Activated CD8-positive, alpha-beta T cell treated with anti-CD3 and anti-CD28 coated beads, Interleukin-2, amount 10 ng/mL, durations not matched to agents 7 days and 5 days (primary cell): ENCODE data around the gene ZNF468. TPM values are rescaled to one million over a fixed set of nuclear protein-coding genes. Genes with fewer than 3 reads are reported as not detected.
"Not testable (repeated sequence)": the region's sequence is repeated elsewhere in the genome, so short reads cannot be mapped to it uniquely, and the experiment has no call there.

Experiments
- ATAC-seq: fragments of 150-1000 bp; cut with Tn5 transposase; one replicate; pipeline ENCODE4 v1.10.0; 2021; ENCODE audit warnings: moderate library complexity
- CTCF ChIA-PET: fragments of 350-600 bp; sonication (Branson Sonifier 250); formaldehyde crosslinking; loops from one replicate; lab custom pipeline; 2021; ENCODE audit warnings: antibody characterized with exemption; lab: Charles Lee
- POLR2A ChIA-PET: fragments of 350-600 bp; sonication (Branson Sonifier 250); formaldehyde crosslinking; loops from one replicate; lab custom pipeline; 2021; ENCODE audit warnings: antibody characterized with exemption; lab: Charles Lee
- DNase-seq: peaks from one replicate; pipeline ENCODE4 v3.0.0-alpha.2; 2020
- H3K27ac Mint-ChIP-seq: one replicate; pipeline ENCODE4 v1.8.0; 2021; ENCODE audit warnings: mild to moderate bottlenecking, mixed read lengths
- H3K27me3 Mint-ChIP-seq: one replicate; pipeline ENCODE4 v1.8.0; 2021; ENCODE audit warnings: low read depth, mixed read lengths
- H3K36me3 Mint-ChIP-seq: one replicate; pipeline ENCODE4 v1.8.0; 2021; ENCODE audit warnings: low read depth, mixed read lengths
- H3K4me1 Mint-ChIP-seq: one replicate; pipeline ENCODE4 v1.8.0; 2021; ENCODE audit warnings: low read depth, mixed read lengths
- H3K4me3 Mint-ChIP-seq: one replicate; pipeline ENCODE4 v1.8.0; 2021; ENCODE audit warnings: mild to moderate bottlenecking, mixed read lengths
- H3K9me3 Mint-ChIP-seq: one replicate; pipeline ENCODE4 v1.8.0; 2022; ENCODE audit warnings: mixed read lengths; ENCODE audit not compliant: insufficient read depth
- total RNA-seq, 2 experiments: library from RNA; stranded (reverse); gene quantifications; one replicate each; pipeline ENCODE4 v1.2.3, GENCODE V29; 2021

Gene ZNF468
- total RNA-seq, 2 experiments from 2014 or later = 21.2 to 26.7 TPM

- no peak overlapping the region for H3K4me3 Mint-ChIP-seq
- ChIA-PET CTCF (no interaction called here), POLR2A (no interaction called here)
- ATAC-seq (no peak), DNase-seq (no peak)
- peaks cover 75% of the 10 kb centered on the region for H3K36me3 Mint-ChIP-seq
- no peaks in the 10 kb centered on the region for H3K27me3 Mint-ChIP-seq
- H3K27ac Mint-ChIP-seq = no peak overlapping the region
- peaks cover 54% of the 10 kb centered on the region for H3K9me3 Mint-ChIP-seq
- no peaks in the 10 kb centered on the region for H3K4me1 Mint-ChIP-seq
These were observed 23.5 kb upstream of the ZNF468 start for GRCh38 chr19:52880895-52881389.

DNA sequence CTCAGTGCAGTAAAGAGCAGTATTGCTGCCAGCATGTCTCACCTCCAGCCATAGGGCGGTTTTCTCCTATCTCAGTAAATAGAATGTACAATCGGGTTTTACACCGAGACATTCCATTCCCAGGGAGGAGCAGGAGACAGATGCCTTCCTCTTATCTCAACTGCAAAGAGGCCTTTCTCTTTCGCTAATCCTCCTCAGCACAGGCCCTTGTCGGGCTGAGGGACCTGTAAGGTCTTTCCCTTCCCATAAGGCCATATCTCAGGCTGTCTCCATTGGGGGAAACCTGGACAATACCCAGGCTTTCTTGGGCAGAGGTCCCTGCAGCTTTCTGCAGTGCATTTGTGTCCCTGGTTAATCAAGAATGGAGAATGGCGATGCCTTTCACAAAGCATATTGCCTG is 15.6 kb upstream of the ZNF468 start:
- ATAC-seq, H3K27ac Mint-ChIP-seq, CTCF ChIA-PET, H3K27me3 Mint-ChIP-seq, H3K4me1 Mint-ChIP-seq, DNase-seq, POLR2A ChIA-PET, H3K4me3 Mint-ChIP-seq: not testable (repeated sequence)
- Mint-ChIP-seq H3K9me3 (peaks cover 23% of the 10 kb centered on the region), H3K36me3 (peaks cover 11% of the 10 kb centered on the region)

DNA sequence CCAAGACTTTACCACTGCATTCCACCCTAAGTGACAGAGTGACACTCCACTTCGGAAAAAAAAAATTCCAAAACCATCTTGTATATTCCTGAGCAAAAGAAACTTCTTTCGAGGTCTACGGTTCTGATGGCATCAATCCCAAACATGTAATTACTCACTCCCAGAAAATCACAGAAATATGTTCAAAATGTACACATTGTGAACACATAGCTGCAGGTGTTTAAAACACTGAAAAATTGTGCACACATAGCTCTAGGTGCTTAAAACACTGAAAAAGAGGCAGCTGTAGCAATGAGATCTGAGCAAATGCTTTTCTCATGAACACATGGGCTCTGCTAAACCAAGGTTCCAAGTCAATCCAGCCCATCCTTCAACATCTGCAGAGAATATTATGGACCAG is 14.0 kb upstream of the ZNF468 start:
- Mint-ChIP-seq H3K4me3 (no peak overlapping the region), H3K36me3 (peaks cover 3% of the 10 kb centered on the region), H3K9me3 (peaks cover 20% of the 10 kb centered on the region), H3K27ac (no peak overlapping the region), H3K27me3 (no peaks in the 10 kb centered on the region), H3K4me1 (no peaks in the 10 kb centered on the region)
- CTCF ChIA-PET = no interaction called here
- no peak for ATAC-seq
- DNase-seq = no peak
- POLR2A ChIA-PET = no interaction called here

DNA sequence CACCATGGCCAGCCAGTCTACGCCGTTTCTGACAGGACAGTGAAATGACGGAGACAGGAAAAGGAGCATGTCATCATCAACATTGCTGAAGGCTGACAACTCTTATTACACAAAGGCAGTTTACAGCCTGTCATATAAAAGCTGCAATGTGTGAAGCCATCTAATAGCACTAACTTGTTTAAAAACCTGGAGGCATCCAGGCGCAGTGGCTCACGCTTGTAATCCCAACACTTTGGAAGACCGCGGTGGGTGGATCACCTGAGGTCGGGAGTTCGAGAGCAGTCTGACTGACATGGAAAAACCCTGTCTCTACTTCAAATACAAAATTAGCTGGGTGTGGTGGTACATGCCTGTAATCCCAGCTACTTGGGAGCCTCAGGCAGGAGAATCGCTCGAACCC is 10.6 kb upstream of the ZNF468 start:
- H3K9me3 Mint-ChIP-seq = peaks cover 14% of the 10 kb centered on the region
- H3K27me3 Mint-ChIP-seq, H3K27ac Mint-ChIP-seq, CTCF ChIA-PET, ATAC-seq, H3K4me1 Mint-ChIP-seq, H3K36me3 Mint-ChIP-seq, DNase-seq, POLR2A ChIA-PET, H3K4me3 Mint-ChIP-seq: not testable (repeated sequence)

DNA sequence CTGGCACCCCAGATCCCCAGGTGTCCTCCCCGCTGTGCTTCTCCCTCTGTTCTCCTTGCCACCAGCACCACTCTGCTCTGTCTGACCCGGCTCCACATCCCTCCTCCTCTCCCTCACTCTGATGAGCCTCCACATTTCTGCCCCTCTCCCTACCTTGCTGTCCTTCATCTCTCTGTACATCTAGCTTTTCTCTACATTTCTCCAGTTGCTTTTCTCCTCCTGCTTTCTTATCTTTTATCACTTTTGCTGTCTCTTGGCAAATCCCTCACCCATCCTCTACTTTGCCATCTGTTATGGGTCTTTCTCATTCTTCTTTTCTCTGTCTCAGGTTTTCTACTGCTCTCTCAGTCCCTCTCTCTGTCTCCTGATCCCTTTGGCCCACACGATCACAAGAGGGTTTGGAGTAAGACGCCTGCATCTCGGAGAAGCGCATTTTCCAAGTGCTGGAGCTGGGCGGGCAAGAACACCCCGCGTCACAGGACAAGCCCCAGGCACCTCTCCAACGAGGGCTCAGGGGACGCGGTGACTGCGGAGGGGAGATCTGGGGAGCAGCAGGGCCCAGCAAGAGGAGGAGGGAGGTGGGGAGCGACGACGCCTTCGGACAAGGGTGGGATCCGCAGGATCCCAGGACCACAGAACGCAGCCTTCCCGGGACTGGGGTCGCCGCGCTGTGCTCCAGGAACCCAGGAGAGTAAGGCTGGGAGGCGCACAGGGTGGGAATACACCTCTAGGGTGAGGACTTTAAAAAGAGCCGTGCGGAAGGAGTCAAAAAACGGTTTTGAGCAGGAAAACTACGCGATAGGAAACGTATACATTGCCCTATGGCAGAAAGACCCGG is 660 bp downstream of the ZNF468 start:
- POLR2A ChIA-PET, H3K9me3 Mint-ChIP-seq, CTCF ChIA-PET, H3K27me3 Mint-ChIP-seq, DNase-seq: not testable (repeated sequence)
- ATAC-seq = peak; percentile 5
- Mint-ChIP-seq H3K36me3 (peaks cover 44% of the 10 kb centered on the region), H3K27ac (peak overlapping the region; percentile 89), H3K4me1 (peaks cover 18% of the 10 kb centered on the region), H3K4me3 (peak overlapping the region; percentile 94)

DNA sequence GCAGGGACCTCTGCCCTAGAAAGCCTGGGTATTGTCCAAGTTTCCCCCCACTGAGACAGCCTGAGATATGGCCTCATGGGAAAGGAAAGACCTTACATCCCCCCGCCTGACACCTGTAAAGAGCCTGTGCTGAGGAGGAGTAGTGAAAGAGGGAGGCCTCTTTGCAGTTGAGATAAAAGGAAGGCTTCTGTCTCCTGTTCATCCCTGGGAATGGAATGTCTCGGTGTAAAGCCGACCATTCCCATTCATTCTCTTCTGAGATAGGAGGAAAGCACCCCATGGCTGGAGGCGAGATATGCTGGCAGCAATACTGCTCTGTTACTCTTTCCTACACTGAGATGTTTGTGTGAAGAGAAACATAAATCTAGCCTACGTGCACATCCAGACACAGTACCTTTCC is 10.1 kb downstream of the ZNF468 start:
- H3K4me1 Mint-ChIP-seq, H3K27ac Mint-ChIP-seq, DNase-seq, H3K27me3 Mint-ChIP-seq, POLR2A ChIA-PET, H3K4me3 Mint-ChIP-seq, CTCF ChIA-PET, ATAC-seq: not testable (repeated sequence)
- Mint-ChIP-seq H3K36me3 (peaks cover 94% of the 10 kb centered on the region), H3K9me3 (peaks cover 38% of the 10 kb centered on the region)

GRCh38 chr19:52840825-52841465 is 16.5 kb downstream of the ZNF468 start:
- H3K36me3 Mint-ChIP-seq = peaks cover 94% of the 10 kb centered on the region
- H3K27me3 Mint-ChIP-seq, H3K27ac Mint-ChIP-seq, H3K4me3 Mint-ChIP-seq, H3K4me1 Mint-ChIP-seq, DNase-seq, ATAC-seq, POLR2A ChIA-PET, CTCF ChIA-PET: not testable (repeated sequence)
- peaks cover 74% of the 10 kb centered on the region for H3K9me3 Mint-ChIP-seq

GRCh38 chr19:52834289-52834688 is 23.1 kb downstream of the ZNF468 start:
- DNase-seq, CTCF ChIA-PET, POLR2A ChIA-PET, ATAC-seq, H3K27me3 Mint-ChIP-seq, H3K4me1 Mint-ChIP-seq, H3K27ac Mint-ChIP-seq, H3K4me3 Mint-ChIP-seq: not testable (repeated sequence)
- H3K36me3 Mint-ChIP-seq = peaks cover 45% of the 10 kb centered on the region
- peaks cover 44% of the 10 kb centered on the region for H3K9me3 Mint-ChIP-seq

DNA sequence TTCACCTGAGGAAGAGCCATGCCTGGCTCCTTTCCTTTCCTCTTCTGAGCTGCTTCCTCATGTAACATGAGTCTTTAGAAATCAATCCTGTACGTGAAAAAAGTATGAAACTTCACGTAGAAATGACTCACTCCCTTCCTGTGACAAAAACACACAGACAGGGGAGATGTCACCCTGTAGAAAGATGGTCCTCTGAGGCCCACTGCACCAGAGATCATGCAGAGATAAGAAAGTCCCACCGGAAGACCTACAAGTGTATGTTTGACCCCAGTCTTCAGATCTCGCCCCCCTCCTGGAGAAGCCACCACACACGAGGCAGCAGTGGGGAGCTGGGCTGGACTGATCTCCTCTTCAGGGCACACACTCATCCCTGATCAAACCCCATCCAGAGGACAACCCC is 23.9 kb downstream of the ZNF468 start:
- POLR2A ChIA-PET = interaction anchor here (0.7 kb wide), 1 partner anchor 283 kb away, joined by 3 read pairs; no protein-coding TSS in a partner anchor
- H3K4me1 Mint-ChIP-seq, H3K27me3 Mint-ChIP-seq, ATAC-seq, H3K27ac Mint-ChIP-seq, H3K4me3 Mint-ChIP-seq, DNase-seq, CTCF ChIA-PET: not testable (repeated sequence)
- H3K9me3 Mint-ChIP-seq = peaks cover 39% of the 10 kb centered on the region
- peaks cover 40% of the 10 kb centered on the region for H3K36me3 Mint-ChIP-seq

DNA sequence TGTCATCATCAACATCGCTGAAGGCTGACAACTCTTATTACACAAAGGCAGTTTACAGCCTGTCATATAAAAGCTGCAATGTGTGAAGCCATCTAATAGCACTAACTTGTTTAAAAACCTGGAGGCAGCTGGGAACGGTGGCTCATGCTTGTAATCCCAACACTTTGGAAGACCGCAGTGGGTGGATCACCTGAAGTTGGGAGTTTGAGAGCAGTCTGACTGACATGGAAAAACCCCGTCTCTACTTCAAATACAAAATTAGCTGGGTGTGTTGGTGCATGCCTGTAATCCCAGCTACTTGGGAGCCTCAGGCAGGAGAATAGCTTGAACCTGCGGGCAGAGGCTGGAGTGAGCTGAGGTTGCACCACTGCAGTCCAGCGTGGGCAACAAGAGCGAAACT is 27.6 kb downstream of the ZNF468 start:
- peaks cover 23% of the 10 kb centered on the region for H3K9me3 Mint-ChIP-seq
- H3K36me3 Mint-ChIP-seq = peaks cover 14% of the 10 kb centered on the region
- CTCF ChIA-PET, ATAC-seq, H3K4me3 Mint-ChIP-seq, H3K4me1 Mint-ChIP-seq, H3K27me3 Mint-ChIP-seq, H3K27ac Mint-ChIP-seq, POLR2A ChIA-PET, DNase-seq: not testable (repeated sequence)

GRCh38 chr19:52825765-52826164 is 31.7 kb downstream of the ZNF468 start:
- H3K27me3 Mint-ChIP-seq = no peaks in the 10 kb centered on the region
- peaks cover 24% of the 10 kb centered on the region for H3K9me3 Mint-ChIP-seq
- H3K4me1 Mint-ChIP-seq = peaks cover 4% of the 10 kb centered on the region
- ATAC-seq = no peak
- CTCF ChIA-PET = no interaction called here
- no peak for DNase-seq
- H3K36me3 Mint-ChIP-seq = peaks cover 14% of the 10 kb centered on the region
- POLR2A ChIA-PET = no interaction called here
- H3K27ac Mint-ChIP-seq = no peak overlapping the region
- H3K4me3 Mint-ChIP-seq = no peak overlapping the region

GRCh38 chr19:52823676-52824075 is 33.7 kb downstream of the ZNF468 start:
- Mint-ChIP-seq H3K27ac (no peak overlapping the region), H3K4me1 (peaks cover 13% of the 10 kb centered on the region), H3K4me3 (no peak overlapping the region), H3K9me3 (peaks cover 23% of the 10 kb centered on the region), H3K27me3 (no peaks in the 10 kb centered on the region), H3K36me3 (peaks cover 29% of the 10 kb centered on the region)
- no peak for ATAC-seq
- no peak for DNase-seq
- POLR2A ChIA-PET = no interaction called here
- CTCF ChIA-PET = no interaction called here
